Left cardiac atrium (tissue), 4 donors: Measurements from ENCODE around the gene BAZ1B. TPM values are rescaled to one million over a fixed set of nuclear protein-coding genes. Genes with fewer than 3 reads are reported as not detected.
A peak's percentile ranks its signal among the peaks of the same experiment; 100 is the strongest.
"Not testable (repeated sequence)": the region's sequence is repeated elsewhere in the genome, so short reads cannot be mapped to it uniquely, and the experiment has no call there.

Source experiments
- ATAC-seq, 2 donors: fragments of 200-7000 bp; cut with Tn5 transposase; one replicate each; pipeline ENCODE4 v1.9.1; 2020; ENCODE audit warnings: mild to moderate bottlenecking in 2 of 2, moderate library complexity in 2 of 2
- DNase-seq: peaks from one replicate; pipeline ENCODE4 v3.0.0-alpha.2; 2020
- intact Hi-C, 2 donors: fragments of 100-400 bp; cut with DNase I; formaldehyde crosslinking; loops; one replicate each; pipeline versions ENCODE4 v1.14.1 to v1.15.1; 2022 to 2023
- long read RNA-seq: library from polyadenylated mRNA; unstranded; transcript quantifications from one replicate; pipeline ENCODE4 v2.0.0, GENCODE V29; 2021
- total RNA-seq, 2 donors: library from RNA; stranded (reverse); fragmentation: NEBNext Ultra II Directional; extraction: Animal tissue kit (Norgen Biotek cat#: 25700); gene quantifications; one replicate each; pipeline ENCODE4 v1.2.1, GENCODE V29; 2021
- donor health status: DM: no; HTN: yes; CAD: no.
- donor health status: DM: no; HTN: yes; CAD: no; lungs with severe emphysema.
- donor health status: DM: yes; HTN: yes; CAD: no.
- donor health status: Dilated cardiomyopathy.

BAZ1B gene
- total RNA-seq = 10 to 100 TPM; 40.6 to 44.4 TPM
- long read RNA-seq, partial matches to known transcripts = 19 of 20 reads
- long read RNA-seq, other reads (novel, unspliced or antisense) = 1 of 20 reads

GRCh38 chr7:73522105-73522872 is at the start of gene BAZ1B:
Gene BAZ1B, minus strand, starts transcription at chr7:73522293. Its CDS starts 360 bp downstream, at chr7:73521933.
- ATAC-seq = peak; percentile 97 to 98
- intact Hi-C loops = no loop called here
- peak; percentile 98 for DNase-seq

GRCh38 chr7:73570977-73571376 is 48.9 kb upstream of the BAZ1B start:
- intact Hi-C loops = no loop called here
- ATAC-seq (no peak), DNase-seq (no peak)

- DNase-seq = no peak
- intact Hi-C loops = no loop called here
- no peak for ATAC-seq
Observed at GRCh38 chr7:73570521-73570920, 48.4 kb upstream of the BAZ1B start.

GRCh38 chr7:73569042-73569608 is 47.0 kb upstream of the BAZ1B start:
- ATAC-seq = no peak

GRCh38 chr7:73567846-73568685 is 46.0 kb upstream of the BAZ1B start:
- intact Hi-C loops = no loop called here
- DNase-seq = no peak
- no peak for ATAC-seq

More at GRCh38 chr7:73569042-73569608, 47.0 kb upstream of the BAZ1B start:
- intact Hi-C loops = no loop called here
- no peak for DNase-seq

- no peak for ATAC-seq
- DNase-seq = no peak
- intact Hi-C loops = no loop called here
Observed at GRCh38 chr7:73567140-73567539, 45.0 kb upstream of the BAZ1B start.

- intact Hi-C loops, ATAC-seq, DNase-seq: not testable (repeated sequence)
Observed at GRCh38 chr7:73566431-73566830, 44.3 kb upstream of the BAZ1B start.

GRCh38 chr7:73565675-73566340 is 43.7 kb upstream of the BAZ1B start:
- no peak for DNase-seq
- intact Hi-C loops = no loop called here
- no peak for ATAC-seq

- DNase-seq (no peak), ATAC-seq (no peak)
- intact Hi-C loops = no loop called here
Observed at GRCh38 chr7:73560109-73560835, 38.2 kb upstream of the BAZ1B start.

GRCh38 chr7:73557397-73558257 is 35.5 kb upstream of the BAZ1B start, which contains the start of gene BCL7B:
Gene BCL7B, minus strand, starts transcription at chr7:73557690. Its CDS starts 112 bp downstream, at chr7:73557578.
- DNase-seq (peak; percentile 78), ATAC-seq (peak; percentile 68 to 82)
- intact Hi-C loops = no loop called here

- DNase-seq (peak; percentile 95), ATAC-seq (peak; percentile 97 to 98)
- intact Hi-C loops = no loop called here
Observed at GRCh38 chr7:73557108-73557396, 35.0 kb upstream of the BAZ1B start.

GRCh38 chr7:73556208-73557107 is 34.4 kb upstream of the BAZ1B start:
- DNase-seq = no peak
- intact Hi-C loops = no loop called here

GRCh38 chr7:73555411-73555982 is 33.4 kb upstream of the BAZ1B start:
- ATAC-seq (no peak), DNase-seq (no peak)
- intact Hi-C loops = no loop called here

More at GRCh38 chr7:73556208-73557107, 34.4 kb upstream of the BAZ1B start:
- ATAC-seq = no peak

- ATAC-seq, intact Hi-C loops, DNase-seq: not testable (repeated sequence)
Observed at GRCh38 chr7:73550093-73550492, 28.0 kb upstream of the BAZ1B start.

- ATAC-seq = no peak
- intact Hi-C loops = no loop called here
- DNase-seq = no peak
Observed at GRCh38 chr7:73549176-73549575, 27.1 kb upstream of the BAZ1B start.

GRCh38 chr7:73547841-73548240 is 25.7 kb upstream of the BAZ1B start:
- intact Hi-C loops = no loop called here
- ATAC-seq = no peak
- DNase-seq = no peak
